Measurements from ENCODE around the gene RXRG.

DNA sequence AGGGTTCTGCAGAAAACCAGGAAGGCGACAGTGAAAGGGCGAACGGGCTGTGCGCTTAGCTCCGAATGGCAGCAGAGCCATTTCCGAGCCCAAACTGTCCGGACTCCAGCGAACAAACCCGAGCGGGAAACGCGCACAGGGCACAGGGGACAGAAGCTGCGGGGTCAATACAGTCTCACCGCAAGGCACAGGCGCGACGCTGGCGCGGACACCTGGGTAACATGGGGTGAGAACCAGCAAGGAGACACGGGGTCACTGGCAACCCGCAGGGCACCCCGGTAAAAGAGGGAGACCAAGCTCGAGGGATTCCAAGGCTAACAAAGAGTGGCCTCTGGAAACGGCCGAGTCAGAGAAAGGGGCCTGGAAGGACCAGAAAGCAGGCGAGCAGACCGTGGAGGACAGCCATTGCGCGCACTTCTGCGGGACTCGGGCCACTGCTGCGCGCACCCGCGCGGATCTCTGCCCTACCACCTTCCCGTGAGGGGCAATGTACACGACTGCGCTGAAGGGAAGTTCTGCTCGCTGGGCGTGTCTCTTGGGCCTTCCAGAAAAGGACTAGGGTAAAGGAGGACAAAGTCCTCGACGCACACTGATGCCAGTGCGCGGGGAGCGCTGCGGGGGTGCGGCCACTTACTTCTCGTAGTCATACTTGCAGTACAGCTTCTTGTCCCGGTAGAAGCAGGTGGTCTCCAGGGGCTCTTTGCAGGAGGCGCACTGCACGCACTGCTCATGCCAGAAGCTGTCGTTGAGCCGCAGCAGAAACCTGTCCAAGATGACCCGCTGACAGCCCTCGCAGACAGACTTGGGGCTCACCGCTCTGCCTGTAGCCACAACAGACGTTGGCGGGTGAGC lies 92.3 kb downstream of the RXRG start:
- TF ChIP-seq, protein P1, sequence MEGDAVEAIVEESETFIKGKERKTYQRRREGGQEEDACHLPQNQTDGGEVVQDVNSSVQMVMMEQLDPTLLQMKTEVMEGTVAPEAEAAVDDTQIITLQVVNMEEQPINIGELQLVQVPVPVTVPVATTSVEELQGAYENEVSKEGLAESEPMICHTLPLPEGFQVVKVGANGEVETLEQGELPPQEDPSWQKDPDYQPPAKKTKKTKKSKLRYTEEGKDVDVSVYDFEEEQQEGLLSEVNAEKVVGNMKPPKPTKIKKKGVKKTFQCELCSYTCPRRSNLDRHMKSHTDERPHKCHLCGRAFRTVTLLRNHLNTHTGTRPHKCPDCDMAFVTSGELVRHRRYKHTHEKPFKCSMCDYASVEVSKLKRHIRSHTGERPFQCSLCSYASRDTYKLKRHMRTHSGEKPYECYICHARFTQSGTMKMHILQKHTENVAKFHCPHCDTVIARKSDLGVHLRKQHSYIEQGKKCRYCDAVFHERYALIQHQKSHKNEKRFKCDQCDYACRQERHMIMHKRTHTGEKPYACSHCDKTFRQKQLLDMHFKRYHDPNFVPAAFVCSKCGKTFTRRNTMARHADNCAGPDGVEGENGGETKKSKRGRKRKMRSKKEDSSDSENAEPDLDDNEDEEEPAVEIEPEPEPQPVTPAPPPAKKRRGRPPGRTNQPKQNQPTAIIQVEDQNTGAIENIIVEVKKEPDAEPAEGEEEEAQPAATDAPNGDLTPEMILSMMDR (IDR thresholded peaks at IDR 0.05), result no peak
- TF ChIP-seq POLR2AphosphoS5 (IDR thresholded peaks at IDR 0.05), result no peak
- TF ChIP-seq POLR2A (IDR thresholded peaks at IDR 0.05), result no peak
- TF ChIP-seq EP300 (IDR thresholded peaks at IDR 0.05), result no peak

All from suprapubic skin (tissue), 4 donors.